ENCODE data around the gene EIF4G1. TPM values are rescaled to one million over a fixed set of nuclear protein-coding genes. Genes with fewer than 3 reads are reported as not detected.

EIF4G1 gene
- total RNA-seq, 1 experiment from 2014 or later = 178 TPM

DNA sequence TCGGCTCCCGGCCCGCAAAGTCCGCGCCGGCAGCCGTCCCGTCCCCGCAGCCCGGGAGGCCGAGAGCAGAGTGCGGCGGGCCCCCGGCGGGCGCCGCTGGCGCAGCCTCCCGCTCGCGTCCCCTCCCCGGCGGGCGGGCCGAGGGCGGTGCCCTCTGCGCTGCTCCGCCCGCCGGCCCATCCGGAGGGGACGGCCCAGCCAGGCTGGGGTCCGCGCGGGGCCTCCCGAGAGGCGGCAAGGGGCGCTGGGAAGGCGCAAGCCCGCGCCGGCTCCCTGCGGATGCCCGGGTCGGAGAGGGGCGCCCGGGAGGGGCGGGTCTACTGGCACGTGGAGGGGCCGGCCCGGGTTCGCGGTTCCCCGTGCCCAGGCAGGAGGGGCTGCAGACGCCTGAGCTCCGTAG lies 47.1 kb downstream of the EIF4G1 start, which contains the start of the genes CLCN2 and POLR2H:
CLCN2 (minus strand) TSS at position 74 of the 400 bp plus-strand sequence. CDS start 126 bp downstream, outside the sequence.
POLR2H (plus strand) TSS at position 179 of the 400 bp plus-strand sequence. CDS start 1,783 bp downstream, outside the sequence.
- no peak for DNase-seq (ENCODE audit: extremely low read depth, low read depth)

DNA sequence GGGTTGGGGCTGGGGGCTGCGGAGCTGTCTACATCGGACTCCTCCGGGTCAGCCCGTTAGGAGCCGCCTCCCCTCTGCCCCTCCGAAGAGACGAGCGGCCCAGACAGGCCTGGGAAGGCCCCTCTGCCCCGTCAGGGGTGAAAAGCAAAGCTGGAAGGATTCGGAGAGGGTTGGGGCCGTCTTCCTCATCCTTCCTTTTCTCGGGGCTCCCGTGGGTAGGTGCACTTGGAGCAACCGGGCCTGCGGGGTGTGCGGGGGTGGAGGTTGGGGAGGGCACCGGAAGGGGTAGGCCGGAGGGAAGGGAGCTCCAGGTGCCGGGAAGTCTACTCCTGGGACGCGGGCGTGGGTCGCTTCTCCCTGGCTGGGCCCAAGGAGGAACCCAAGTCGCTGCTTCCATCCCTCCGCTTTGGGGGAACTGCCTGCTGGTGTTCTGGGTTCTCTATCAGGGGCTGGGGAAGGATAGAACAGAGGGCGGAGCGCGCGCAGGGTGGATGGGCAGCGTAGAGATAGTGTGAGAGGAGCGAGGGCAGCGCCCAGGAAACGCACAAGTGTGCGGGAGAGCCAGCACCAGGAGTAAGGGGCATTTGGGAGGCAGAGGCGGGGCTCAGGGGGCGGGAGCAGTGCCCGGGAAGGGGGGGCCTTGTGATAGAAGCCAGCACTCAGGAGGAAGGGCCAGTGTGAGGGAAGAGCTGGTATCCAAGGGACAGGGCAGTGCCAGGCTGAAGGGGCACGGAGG lies 47.7 kb downstream of the EIF4G1 start:
- DNase-seq (ENCODE audit: extremely low read depth, low read depth) = peak; percentile 56

GRCh38 chr3:184362668-184363546 lies 48.5 kb downstream of the EIF4G1 start:
- peak; percentile 95 for DNase-seq (ENCODE audit: extremely low read depth, low read depth)

DNA sequence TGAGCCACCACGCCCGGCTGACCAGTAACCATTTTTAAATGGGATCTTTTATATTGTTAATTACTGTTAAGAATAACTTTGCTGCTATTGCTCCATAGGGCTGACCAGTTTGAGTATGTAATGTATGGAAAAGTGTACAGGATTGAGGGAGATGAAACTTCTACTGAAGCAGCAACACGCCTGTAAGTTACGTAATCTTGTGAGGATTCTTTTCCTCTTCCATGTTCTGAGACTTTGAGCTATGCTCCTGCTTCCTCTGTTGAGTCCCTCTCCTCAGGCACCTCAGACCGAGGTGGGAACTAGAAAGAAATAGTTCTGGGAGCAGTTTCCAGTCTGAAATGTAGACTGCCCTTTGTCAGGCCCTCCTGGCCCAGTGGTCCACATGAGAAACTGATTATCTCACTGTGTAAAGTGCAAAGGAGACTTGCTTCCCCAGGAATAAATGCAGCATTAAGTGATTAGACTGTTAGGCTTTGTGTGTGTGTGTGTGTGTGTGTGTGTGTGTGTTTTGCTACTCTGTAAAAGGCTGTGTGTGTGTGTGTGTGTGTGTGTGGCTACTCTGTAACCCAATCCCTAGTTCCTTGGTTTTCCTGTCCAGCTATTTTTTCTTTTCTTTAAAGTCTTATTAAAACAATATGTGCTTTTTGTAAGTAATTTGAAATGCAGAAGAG lies 52.3 kb downstream of the EIF4G1 start:
- DNase-seq (ENCODE audit: extremely low read depth, low read depth) = no peak

- DNase-seq (ENCODE audit: extremely low read depth, low read depth) = no peak
Observed at GRCh38 chr3:184368116-184368515, 53.7 kb downstream of the EIF4G1 start.

DNA sequence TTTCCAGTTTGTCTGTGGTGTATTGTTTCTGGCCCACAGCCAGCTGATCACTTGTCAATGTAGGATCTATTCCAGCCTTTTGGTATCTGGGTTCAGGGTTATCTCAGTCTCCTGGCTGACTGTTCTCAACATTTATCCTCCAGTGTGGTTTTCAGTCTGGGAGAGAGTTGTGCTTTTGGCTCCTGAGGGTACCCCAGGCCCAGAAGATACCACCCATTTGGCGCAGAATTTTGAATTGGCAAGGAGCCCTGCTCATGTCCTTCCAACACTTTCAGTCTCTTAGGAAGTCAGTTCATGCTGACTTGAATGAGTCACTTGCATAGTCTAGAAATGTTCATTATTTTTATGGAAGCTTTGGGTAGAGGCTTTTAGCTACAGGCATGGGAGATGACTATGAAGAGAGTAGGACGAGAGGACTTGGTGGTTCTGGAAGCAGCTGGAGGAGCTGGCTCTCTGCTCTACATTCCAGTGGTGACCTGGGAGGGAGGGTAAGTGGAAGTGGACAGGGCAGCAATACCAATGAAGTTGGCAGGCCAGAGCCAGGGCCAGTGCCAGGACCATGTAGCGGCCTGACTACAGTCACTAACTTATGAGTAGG lies 54.3 kb downstream of the EIF4G1 start:
- no peak for DNase-seq (ENCODE audit: extremely low read depth, low read depth)

GRCh38 chr3:184371570-184372018 lies 57.2 kb downstream of the EIF4G1 start:
- peak; percentile 74 for DNase-seq (ENCODE audit: extremely low read depth, low read depth)

DNA sequence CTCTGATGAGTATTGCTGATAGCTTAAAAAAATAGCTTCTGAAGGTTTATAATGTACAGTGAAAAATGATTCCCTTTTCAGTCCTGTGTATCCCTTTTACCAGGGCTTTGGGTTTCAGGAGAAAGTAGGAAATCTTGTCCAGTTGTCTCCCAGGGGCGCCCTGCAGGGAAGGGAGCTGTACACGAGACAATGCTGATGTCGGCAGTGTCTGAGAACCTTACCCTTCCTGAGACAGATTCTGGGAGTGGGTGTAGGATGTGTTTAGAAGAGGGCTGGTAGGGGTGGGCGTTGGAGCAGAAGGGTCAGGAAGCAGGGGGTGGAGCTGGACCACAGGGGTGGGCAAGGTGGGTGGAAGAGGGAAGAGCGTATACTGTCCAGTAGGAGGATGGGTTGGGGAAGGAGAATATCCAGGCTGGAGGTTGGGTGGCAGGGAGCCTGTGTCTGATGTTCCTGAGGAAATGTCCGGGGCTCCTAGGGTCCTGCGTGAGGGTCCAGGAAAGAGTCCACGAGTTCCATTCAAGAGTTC lies 58.0 kb downstream of the EIF4G1 start:
- no peak for DNase-seq (ENCODE audit: extremely low read depth, low read depth)

DNA sequence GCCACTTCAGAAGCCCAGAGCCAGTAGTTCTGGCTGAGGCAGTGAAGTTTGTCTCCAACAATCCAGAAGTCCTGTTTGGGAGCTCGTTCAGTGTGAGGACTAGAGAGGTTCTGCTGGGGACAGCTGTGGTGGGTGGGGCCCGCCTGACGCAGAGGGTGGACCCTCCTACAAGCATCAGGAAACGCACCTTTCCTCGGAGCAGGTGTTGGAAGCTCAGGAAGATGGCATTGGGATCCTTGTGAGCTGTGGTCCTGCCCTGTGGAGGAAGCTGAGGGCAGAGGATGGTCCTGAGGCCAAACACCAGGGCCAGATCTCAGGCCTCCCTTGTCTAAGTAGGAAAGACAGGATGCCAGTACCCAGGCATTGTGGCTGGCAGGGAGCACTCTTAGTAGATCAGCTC lies 58.5 kb downstream of the EIF4G1 start:
- DNase-seq (ENCODE audit: extremely low read depth, low read depth) = no peak

DNA sequence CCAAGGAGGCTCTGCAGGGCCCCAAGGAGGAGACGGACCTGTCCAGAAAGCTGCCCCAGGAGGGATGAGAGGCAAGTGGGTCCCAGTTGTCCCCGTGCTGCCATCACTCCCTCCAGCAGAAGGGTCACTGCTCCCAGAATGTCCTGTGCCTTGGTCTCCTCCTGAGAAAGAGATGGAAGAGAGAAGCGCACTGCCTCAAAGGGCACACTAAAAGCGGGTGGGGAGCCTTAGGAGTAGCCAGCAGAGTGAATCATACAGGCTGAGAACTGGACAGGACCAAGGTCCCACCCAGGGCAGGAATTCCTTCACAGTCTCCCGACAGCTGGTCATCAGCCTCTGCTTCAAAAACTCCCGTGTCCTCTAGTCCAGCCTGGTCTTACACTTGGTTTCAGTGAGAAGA lies 59.0 kb downstream of the EIF4G1 start:
- no peak for DNase-seq (ENCODE audit: extremely low read depth, low read depth)

GRCh38 chr3:184375747-184376461 lies 61.5 kb downstream of the EIF4G1 start:
- DNase-seq (ENCODE audit: extremely low read depth, low read depth) = no peak

DNA sequence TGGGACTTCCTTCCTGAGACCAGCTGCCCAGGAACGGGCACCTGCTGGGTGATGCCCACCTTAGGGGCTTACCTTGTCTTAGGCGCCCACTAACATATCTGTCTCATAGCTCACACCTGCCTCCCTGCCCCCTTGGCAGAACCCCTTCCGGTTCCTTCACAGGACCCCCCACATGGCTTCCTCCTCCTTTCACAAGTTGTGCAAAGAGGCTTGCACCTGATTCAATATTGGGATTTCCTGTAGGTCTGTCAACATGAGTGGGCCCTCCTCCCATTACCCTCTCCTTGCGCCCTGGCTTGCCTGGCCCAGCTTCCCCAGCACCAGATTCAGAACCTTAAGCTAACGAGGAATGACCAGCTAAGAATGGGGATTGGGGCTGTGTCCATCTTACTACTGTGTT lies 63.0 kb downstream of the EIF4G1 start:
- DNase-seq (ENCODE audit: extremely low read depth, low read depth) = no peak

DNA sequence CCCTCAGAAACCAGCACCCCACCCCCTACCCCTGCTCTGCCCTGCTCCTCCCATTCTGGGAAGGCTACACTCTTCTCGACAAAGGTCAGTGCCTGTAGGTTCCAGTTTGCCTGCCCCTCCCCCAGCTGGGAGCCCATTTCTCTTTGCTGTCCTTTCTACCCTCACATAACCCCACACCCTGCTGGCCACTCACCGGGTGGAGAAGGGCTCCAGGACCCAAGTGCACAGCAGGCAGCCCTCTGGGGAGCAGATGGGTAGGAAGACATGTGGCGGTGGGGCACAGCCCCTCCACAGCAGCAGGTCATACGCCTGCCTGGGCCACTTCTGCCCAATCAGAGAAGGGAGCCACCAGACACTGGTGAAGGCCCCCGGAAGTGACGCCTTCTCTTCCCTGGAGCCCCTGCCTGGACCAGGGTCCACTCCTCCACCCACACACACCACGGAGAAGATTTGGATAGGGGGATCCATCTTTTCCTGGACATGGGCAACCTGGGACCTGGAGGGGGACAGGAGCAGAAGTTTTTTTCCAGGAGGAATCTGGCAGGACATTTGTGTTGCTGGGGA lies 63.6 kb downstream of the EIF4G1 start, which contains the start of gene THPO:
THPO (minus strand) TSS at position 326 of the 564 bp plus-strand sequence. CDS start 1,948 bp downstream, outside the sequence.
- DNase-seq (ENCODE audit: extremely low read depth, low read depth) = no peak

DNA sequence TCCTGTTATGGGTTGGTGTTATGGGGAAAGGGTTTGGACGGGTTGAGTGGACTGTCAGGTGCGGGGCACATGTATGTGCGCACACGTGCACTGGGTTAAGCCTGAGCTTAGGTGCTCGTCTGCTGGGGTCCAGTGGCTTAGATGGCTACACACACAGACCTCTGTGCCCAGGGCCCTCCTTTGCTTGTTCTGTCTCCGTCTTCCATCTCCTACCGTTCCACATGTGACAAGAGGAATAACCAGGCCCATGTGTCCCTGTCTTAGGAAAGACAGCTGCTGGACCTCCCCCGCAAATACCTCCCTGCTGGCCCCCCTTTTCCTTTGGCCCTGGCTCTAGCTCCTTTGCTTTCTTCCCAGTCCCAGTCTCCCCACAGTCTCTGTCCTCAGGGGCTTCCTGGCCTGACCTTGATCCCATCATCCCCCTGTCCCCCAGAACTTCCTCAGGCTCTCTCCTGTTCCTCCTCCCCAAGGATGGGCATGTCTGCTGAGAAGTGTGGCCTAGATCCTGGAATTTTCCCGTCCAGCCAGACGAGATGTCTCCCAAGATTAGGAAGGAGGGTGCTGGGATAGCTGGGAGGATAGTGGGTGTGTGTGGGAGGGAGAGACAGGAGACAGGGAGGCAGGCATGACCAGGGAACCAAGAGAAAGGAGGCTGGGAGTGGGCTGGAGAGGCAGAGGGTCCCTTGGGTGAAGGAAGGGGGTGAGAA lies 64.4 kb downstream of the EIF4G1 start:
- no peak for DNase-seq (ENCODE audit: extremely low read depth, low read depth)

- no peak for DNase-seq (ENCODE audit: extremely low read depth, low read depth)
Observed at GRCh38 chr3:184379358-184380184, 65.2 kb downstream of the EIF4G1 start, which contains the start of gene CHRD. CHRD (plus strand) TSS chr3:184380054; CDS start chr3:184380319, 265 bp downstream.

DNA sequence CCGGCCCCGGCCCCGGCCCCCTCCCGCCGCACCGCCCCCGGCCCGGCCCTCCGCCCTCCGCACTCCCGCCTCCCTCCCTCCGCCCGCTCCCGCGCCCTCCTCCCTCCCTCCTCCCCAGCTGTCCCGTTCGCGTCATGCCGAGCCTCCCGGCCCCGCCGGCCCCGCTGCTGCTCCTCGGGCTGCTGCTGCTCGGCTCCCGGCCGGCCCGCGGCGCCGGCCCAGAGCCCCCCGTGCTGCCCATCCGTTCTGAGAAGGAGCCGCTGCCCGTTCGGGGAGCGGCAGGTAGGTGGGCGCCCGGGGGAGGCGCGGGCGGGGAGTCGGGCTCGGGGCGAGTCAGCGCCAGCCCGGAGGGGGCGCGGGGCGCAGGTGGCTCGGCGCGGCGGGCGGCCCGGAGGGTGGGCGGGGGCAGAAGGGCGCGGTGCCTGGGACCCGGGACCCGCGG lies 65.8 kb downstream of the EIF4G1 start:
- peak; percentile 20 for DNase-seq (ENCODE audit: extremely low read depth, low read depth)

DNA sequence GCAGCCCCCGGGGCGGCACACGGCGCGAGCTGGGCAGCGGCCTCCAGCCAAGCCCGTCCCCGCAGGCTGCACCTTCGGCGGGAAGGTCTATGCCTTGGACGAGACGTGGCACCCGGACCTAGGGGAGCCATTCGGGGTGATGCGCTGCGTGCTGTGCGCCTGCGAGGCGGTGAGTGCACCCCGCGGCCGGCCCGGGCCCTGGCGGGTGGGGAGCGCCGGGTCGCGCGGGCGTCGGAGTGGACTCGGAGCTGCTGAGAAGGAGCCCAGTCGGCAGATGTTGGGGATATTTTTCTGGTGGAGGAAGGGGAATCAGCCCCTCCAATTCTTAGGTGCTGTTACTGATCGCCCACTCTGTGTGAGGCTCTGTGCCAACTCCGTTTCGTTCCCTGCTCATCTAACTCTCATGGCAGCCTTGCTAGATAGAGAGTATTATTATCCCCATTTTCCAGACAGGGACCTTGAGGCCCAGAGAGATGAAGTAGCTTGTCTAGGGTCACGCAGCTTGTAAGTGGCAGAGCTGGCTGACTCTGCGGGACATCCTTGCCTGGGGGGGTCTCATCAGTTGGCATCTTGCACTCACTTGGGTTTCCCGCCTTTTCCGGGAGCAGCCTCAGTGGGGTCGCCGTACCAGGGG lies 66.3 kb downstream of the EIF4G1 start:
- DNase-seq (ENCODE audit: extremely low read depth, low read depth) = no peak
